Activated T-cell treated with anti-CD3 and anti-CD28 coated beads, Interleukin-2, amount 50 U/mL, for 4 hours (primary cell): Measurements from ENCODE around the gene OTP. TPM values are rescaled to one million over a fixed set of nuclear protein-coding genes. Genes with fewer than 3 reads are reported as not detected.
"Not testable (repeated sequence)": the region's sequence is repeated elsewhere in the genome, so short reads cannot be mapped to it uniquely, and the experiment has no call there.

Experiments used
- ATAC-seq, 2 donors: fragments of 200-7000 bp; cut with Tn5 transposase; one replicate each; pipeline ENCODE4 v1.10.0; 2021
- DNase-seq: peaks from one replicate; pipeline ENCODE4 v3.0.0-alpha.2; 2020
- H3K27me3 Mint-ChIP-seq: one replicate; pipeline ENCODE4 v1.8.0; 2021; ENCODE audit warnings: low read depth, mixed read lengths
- H3K36me3 Mint-ChIP-seq: one replicate; pipeline ENCODE4 v1.8.0; 2022; ENCODE audit warnings: mixed read lengths; ENCODE audit not compliant: insufficient read depth
- H3K4me1 Mint-ChIP-seq: one replicate; pipeline ENCODE4 v1.8.0; 2021; ENCODE audit warnings: low read depth, mixed read lengths
- H3K4me3 Mint-ChIP-seq: one replicate; pipeline ENCODE4 v1.8.0; 2021; ENCODE audit warnings: mild to moderate bottlenecking, moderate library complexity, mixed read lengths
- H3K9me3 Mint-ChIP-seq: one replicate; pipeline ENCODE4 v1.8.0; 2021; ENCODE audit warnings: mixed read lengths
- total RNA-seq, 3 donors: library from RNA; stranded (reverse); gene quantifications; one replicate each; pipeline ENCODE4 v1.2.1, GENCODE V29; 2021

The OTP gene
- total RNA-seq, 3 donors from 2014 or later: not detected

- Mint-ChIP-seq H3K27me3 (peaks cover 19% of the 10 kb centered on the region), H3K4me1 (no peaks in the 10 kb centered on the region), H3K9me3 (peaks cover 12% of the 10 kb centered on the region), H3K4me3 (no peak overlapping the region), H3K36me3 (peaks cover 1% of the 10 kb centered on the region)
- no peak for DNase-seq
- ATAC-seq: no peak
Observed at GRCh38 chr5:77590347-77590746, 48.2 kb downstream of the OTP start.

GRCh38 chr5:77588175-77588574 is 50.3 kb downstream of the OTP start:
- Mint-ChIP-seq H3K4me1 (no peaks in the 10 kb centered on the region), H3K36me3 (peaks cover 1% of the 10 kb centered on the region), H3K4me3 (no peak overlapping the region), H3K27me3 (peaks cover 16% of the 10 kb centered on the region), H3K9me3 (peaks cover 11% of the 10 kb centered on the region)
- DNase-seq (no peak), ATAC-seq (no peak)

GRCh38 chr5:77586101-77586500 is 52.4 kb downstream of the OTP start:
- no peak for ATAC-seq
- no peak overlapping the region for H3K4me3 Mint-ChIP-seq
- DNase-seq: no peak
- no peaks in the 10 kb centered on the region for H3K4me1 Mint-ChIP-seq
- H3K9me3 Mint-ChIP-seq: no peaks in the 10 kb centered on the region
- no peaks in the 10 kb centered on the region for H3K36me3 Mint-ChIP-seq
- peaks cover 6% of the 10 kb centered on the region for H3K27me3 Mint-ChIP-seq

GRCh38 chr5:77582143-77582542 is 56.4 kb downstream of the OTP start:
- not testable (repeated sequence) for H3K4me1 Mint-ChIP-seq, H3K27me3 Mint-ChIP-seq, H3K36me3 Mint-ChIP-seq, H3K4me3 Mint-ChIP-seq, DNase-seq, ATAC-seq, H3K9me3 Mint-ChIP-seq

Other genes with a start within 250 kb of the OTP start
- gene WDR41, start 146.4 kb downstream of the OTP start, total RNA-seq: 10 to 100 TPM; 11.5 to 17.9 (median 12.8) TPM
- gene TBCA, start 137.6 kb upstream of the OTP start, total RNA-seq: 100 to 1,000 TPM; 246 to 297 (median 268) TPM